Measurements from ENCODE around the gene B9D1.

- no peak for TF ChIP-seq CTCF (IDR thresholded peaks at IDR 0.05; ENCODE audit: poor library complexity)
- TF ChIP-seq EZH2 (IDR thresholded peaks at IDR 0.05; ENCODE audit: borderline replicate concordance), result no peak
Measured at GRCh38 chr17:19410875-19411620, 48.5 kb upstream of the B9D1 start, which contains the start of gene RNF112.
